ENCODE results near the gene PUSL1. TPM values are rescaled to one million over a fixed set of nuclear protein-coding genes. Genes with fewer than 3 reads are reported as not detected.
A peak's percentile ranks its signal among the peaks of the same experiment; 100 is the strongest.

Gene PUSL1
- total RNA-seq, 1 donor from 2014 or later = 10.4 TPM

GRCh38 chr1:1351511-1352427, 43.4 kb downstream of the PUSL1 start:
- Histone ChIP-seq H3K27me3 (ENCODE audit: low read depth) (peaks cover 45% of the 10 kb centered on the region), H3K4me3 (peak overlapping the region; percentile 41), H3K9me3 (replicated peaks) (no peaks in the 10 kb centered on the region), H3K36me3 (no peaks in the 10 kb centered on the region), H3K27ac (replicated peaks) (peak overlapping the region; percentile 71), H3K4me1 (peaks cover 66% of the 10 kb centered on the region)
- TF ChIP-seq CTCF (IDR thresholded peaks at IDR 0.05; ENCODE audit: borderline replicate concordance) = no peak
- intact Hi-C loops (cut with micrococcal nuclease) = no loop called here
- peak; percentile 68 for DNase-seq

GRCh38 chr1:1352786-1353388, 44.5 kb downstream of the PUSL1 start:
- Histone ChIP-seq H3K4me1 (peaks cover 59% of the 10 kb centered on the region), H3K4me3 (no peak overlapping the region), H3K27ac (replicated peaks) (peak overlapping the region; percentile 71), H3K36me3 (no peaks in the 10 kb centered on the region), H3K27me3 (ENCODE audit: low read depth) (peaks cover 56% of the 10 kb centered on the region), H3K9me3 (replicated peaks) (no peaks in the 10 kb centered on the region)
- no peak for TF ChIP-seq CTCF (IDR thresholded peaks at IDR 0.05; ENCODE audit: borderline replicate concordance)
- intact Hi-C loops (cut with micrococcal nuclease) = no loop called here
- no peak for DNase-seq

GRCh38 chr1:1353389-1354151, 45.2 kb downstream of the PUSL1 start:
- Histone ChIP-seq H3K27me3 (ENCODE audit: low read depth) (peaks cover 63% of the 10 kb centered on the region), H3K27ac (replicated peaks) (peak overlapping the region; percentile 71), H3K4me1 (peaks cover 57% of the 10 kb centered on the region), H3K4me3 (peak overlapping the region; percentile 8), H3K36me3 (no peaks in the 10 kb centered on the region), H3K9me3 (replicated peaks) (no peaks in the 10 kb centered on the region)
- intact Hi-C loops (cut with micrococcal nuclease) = no loop called here
- TF ChIP-seq CTCF (IDR thresholded peaks at IDR 0.05; ENCODE audit: borderline replicate concordance) = no peak
- no peak for DNase-seq

- peaks cover 72% of the 10 kb centered on the region for H3K27me3 ChIP-seq (ENCODE audit: low read depth)
Measured at GRCh38 chr1:1354271-1355247, 46.2 kb downstream of the PUSL1 start.

More at GRCh38 chr1:1354271-1355247, 46.2 kb downstream of the PUSL1 start:
- no peak for DNase-seq
- H3K27ac ChIP-seq (replicated peaks) = peak overlapping the region; percentile 84
- no peaks in the 10 kb centered on the region for H3K36me3 ChIP-seq
- no peaks in the 10 kb centered on the region for H3K9me3 ChIP-seq (replicated peaks)
- intact Hi-C loops (cut with micrococcal nuclease) = no loop called here
- TF ChIP-seq CTCF (IDR thresholded peaks at IDR 0.05; ENCODE audit: borderline replicate concordance) = no peak
- H3K4me1 ChIP-seq = peaks cover 65% of the 10 kb centered on the region
- H3K4me3 ChIP-seq = peak overlapping the region; percentile 69

Data from left ventricle myocardium inferior (tissue), 1 donor.